Neuronal stem cell (in vitro differentiated cells): ENCODE results near the gene MARCHF9.

Experiments
- DNase-seq: peaks from one replicate; pipeline ENCODE4 v3.0.0-alpha.2; 2013; ENCODE audit warnings: low spot score
- H2AFZ ChIP-seq: one replicate; pipeline ENCODE4 v1.6.1; 2013; ENCODE audit warnings: mild to moderate bottlenecking, low read length, inconsistent platforms
- H2AK5ac ChIP-seq: 2 replicates; pipeline ENCODE4 v1.6.1; 2013; ENCODE audit warnings: low read depth, mild to moderate bottlenecking, inconsistent platforms, low read length, moderate library complexity, mixed read lengths
- H2BK120ac ChIP-seq: 2 replicates; pipeline ENCODE4 v1.6.1; 2013; ENCODE audit warnings: low read depth, mild to moderate bottlenecking, inconsistent platforms, low read length, moderate library complexity, mixed read lengths
- H2BK12ac ChIP-seq: one replicate; pipeline ENCODE4 v1.6.1; 2013; ENCODE audit warnings: low read length, inconsistent platforms
- H2BK15ac ChIP-seq: 2 replicates; pipeline ENCODE4 v1.6.1; 2013; ENCODE audit warnings: mild to moderate bottlenecking, low read length, inconsistent platforms, mixed read lengths
- H2BK5ac ChIP-seq: one replicate; pipeline ENCODE4 v1.6.1; 2013; ENCODE audit warnings: inconsistent platforms, mild to moderate bottlenecking, low read length, moderate library complexity
- H3K14ac ChIP-seq: one replicate; pipeline ENCODE4 v1.6.1; 2013; ENCODE audit warnings: low read length, inconsistent platforms
- H3K18ac ChIP-seq: 2 replicates; pipeline ENCODE4 v1.6.1; 2013; ENCODE audit warnings: low read length, inconsistent platforms
- H3K23ac ChIP-seq: 2 replicates; pipeline ENCODE4 v1.6.1; 2013; ENCODE audit warnings: low read depth, mild to moderate bottlenecking, mixed read lengths, low read length, inconsistent platforms; ENCODE audit not compliant: poor library complexity
- H3K27ac ChIP-seq: replicated peaks from 3 replicates; pipeline ENCODE4 v1.5.1; 2013; ENCODE audit warnings: low read length, inconsistent platforms
- H3K27me3 ChIP-seq, 3 experiments: 2 replicates each; pipeline ENCODE4 v1.6.1; 2013; ENCODE audit warnings: low read length in 3 of 3, mild to moderate bottlenecking in 2 of 3, inconsistent platforms in 1 of 3, low read depth in 1 of 3, mixed read lengths in 1 of 3, moderate library complexity in 1 of 3; ENCODE audit not compliant: control insufficient read depth in 3 of 3, insufficient read depth in 3 of 3
- H3K36me3 ChIP-seq, 2 donors: replicated peaks in 1 of 2; 2 replicates each; pipeline ENCODE4 v1.6.1; 2013; ENCODE audit warnings: low read length in 2 of 2; ENCODE audit not compliant: control insufficient read depth in 2 of 2, insufficient read depth in 2 of 2
- H3K4ac ChIP-seq: 2 replicates; pipeline ENCODE4 v1.6.1; 2013; ENCODE audit warnings: inconsistent platforms, mild to moderate bottlenecking, low read length, moderate library complexity
- H3K4me1 ChIP-seq, 2 donors: 1 replicate in 1 of 2; 2 replicates in 1 of 2; pipeline ENCODE4 v1.6.1; 2013; ENCODE audit warnings: low read length in 2 of 2, low read depth in 1 of 2; ENCODE audit not compliant: control insufficient read depth in 2 of 2, insufficient read depth in 1 of 2
- H3K4me2 ChIP-seq: one replicate; pipeline ENCODE4 v1.6.1; 2013; ENCODE audit warnings: mild to moderate bottlenecking, low read length, inconsistent platforms; ENCODE audit not compliant: insufficient read depth, poor library complexity, severe bottlenecking
- H3K4me3 ChIP-seq, 2 donors: 2 replicates each; pipeline ENCODE4 v1.5.1; 2013; ENCODE audit warnings: low read length in 2 of 2, mild to moderate bottlenecking in 2 of 2, inconsistent platforms in 1 of 2, moderate library complexity in 1 of 2
- H3K79me1 ChIP-seq: one replicate; pipeline ENCODE4 v1.6.1; 2013; ENCODE audit warnings: low read depth, mild to moderate bottlenecking, inconsistent platforms, low read length, moderate library complexity
- H3K9ac ChIP-seq: one replicate; pipeline ENCODE4 v1.6.1; 2013; ENCODE audit warnings: mild to moderate bottlenecking, low read depth, low read length, inconsistent platforms; ENCODE audit not compliant: poor library complexity
- H3K9me3 ChIP-seq, 2 donors: replicated peaks in 1 of 2; 2 replicates each; pipeline versions ENCODE3 to v1.6.1; 2013; ENCODE audit warnings: low read length in 2 of 2, mild to moderate bottlenecking in 2 of 2, inconsistent platforms in 1 of 2, low read depth in 1 of 2, mixed read lengths in 1 of 2, moderate library complexity in 1 of 2; ENCODE audit not compliant: control insufficient read depth in 2 of 2, insufficient read depth in 1 of 2
- H4K8ac ChIP-seq: one replicate; pipeline ENCODE4 v1.6.1; 2013; ENCODE audit warnings: low read depth, mild to moderate bottlenecking, inconsistent platforms, low read length, moderate library complexity
- H4K91ac ChIP-seq: one replicate; pipeline ENCODE4 v1.6.1; 2013; ENCODE audit warnings: low read length, low read depth, mild to moderate bottlenecking, inconsistent platforms; ENCODE audit not compliant: poor library complexity
- WGBS, 2 donors: extraction: QIAGEN DNeasy Blood & Tissue Kit; methylation state at CpG; one replicate each; pipeline ENCODE4 v1.1.7; 2013; ENCODE audit warnings: missing lambda C conversion rate in 2 of 2, mixed read lengths in 1 of 2; ENCODE audit not compliant: insufficient read length in 2 of 2, insufficient replicate concordance in 1 of 2; ENCODE audit errors: extremely low coverage in 2 of 2; 5-methylcytosine and 5-hydroxymethylcytosine counted together

MARCHF9 gene

DNA sequence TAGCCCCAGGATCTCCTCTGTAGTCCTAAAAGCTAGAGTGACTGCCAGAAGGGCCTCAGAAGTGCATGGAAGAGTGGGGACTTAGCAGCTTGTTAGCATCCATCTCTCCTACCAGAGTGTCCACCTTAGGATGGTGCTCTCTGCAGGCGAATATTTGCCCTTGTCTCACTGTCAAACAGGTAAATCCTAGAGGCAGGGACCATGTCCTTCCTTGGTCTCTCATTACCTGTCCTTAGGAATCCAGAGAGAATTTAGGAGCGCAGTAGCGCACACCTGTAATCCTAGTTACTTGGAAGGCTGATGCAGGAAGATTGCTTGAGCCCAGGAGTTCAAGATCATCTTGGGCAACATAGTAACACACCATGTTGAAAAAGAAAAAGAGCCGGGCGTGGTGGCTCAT, 37.8 kb upstream of the MARCHF9 start:
- no peak overlapping the region for H4K91ac ChIP-seq
- H3K79me1 ChIP-seq, result no peaks in the 10 kb centered on the region
- H2AK5ac ChIP-seq, result no peak overlapping the region
- no peak overlapping the region for H3K4me3 ChIP-seq
- no peak overlapping the region for H4K8ac ChIP-seq
- no peak overlapping the region for H3K14ac ChIP-seq
- DNase-seq, result no peak
- H3K27ac ChIP-seq, result no peak overlapping the region
- WGBS, 2 donors, result no CpG with 5 or more reads among the region's 5 CpGs
- no peak overlapping the region for H3K9ac ChIP-seq
- no peak overlapping the region for H3K18ac ChIP-seq
- no peak overlapping the region for H2AFZ ChIP-seq
- H3K4me2 ChIP-seq, result no peak overlapping the region
- no peak overlapping the region for H2BK15ac ChIP-seq
- no peak overlapping the region for H3K4ac ChIP-seq
- H2BK120ac ChIP-seq, result no peak overlapping the region
- no peak overlapping the region for H2BK12ac ChIP-seq
- H3K23ac ChIP-seq, result no peak overlapping the region
- peaks cover 22 to 80% of the 10 kb centered on the region in 2 donors for H3K36me3 ChIP-seq
- peaks cover 0 to 3% of the 10 kb centered on the region in 2 donors for H3K4me1 ChIP-seq
- no peak overlapping the region for H2BK5ac ChIP-seq
- no peaks in the 10 kb centered on the region for H3K27me3 ChIP-seq
- H3K9me3 ChIP-seq, result peaks cover 0 to 1% of the 10 kb centered on the region in 2 donors

DNA sequence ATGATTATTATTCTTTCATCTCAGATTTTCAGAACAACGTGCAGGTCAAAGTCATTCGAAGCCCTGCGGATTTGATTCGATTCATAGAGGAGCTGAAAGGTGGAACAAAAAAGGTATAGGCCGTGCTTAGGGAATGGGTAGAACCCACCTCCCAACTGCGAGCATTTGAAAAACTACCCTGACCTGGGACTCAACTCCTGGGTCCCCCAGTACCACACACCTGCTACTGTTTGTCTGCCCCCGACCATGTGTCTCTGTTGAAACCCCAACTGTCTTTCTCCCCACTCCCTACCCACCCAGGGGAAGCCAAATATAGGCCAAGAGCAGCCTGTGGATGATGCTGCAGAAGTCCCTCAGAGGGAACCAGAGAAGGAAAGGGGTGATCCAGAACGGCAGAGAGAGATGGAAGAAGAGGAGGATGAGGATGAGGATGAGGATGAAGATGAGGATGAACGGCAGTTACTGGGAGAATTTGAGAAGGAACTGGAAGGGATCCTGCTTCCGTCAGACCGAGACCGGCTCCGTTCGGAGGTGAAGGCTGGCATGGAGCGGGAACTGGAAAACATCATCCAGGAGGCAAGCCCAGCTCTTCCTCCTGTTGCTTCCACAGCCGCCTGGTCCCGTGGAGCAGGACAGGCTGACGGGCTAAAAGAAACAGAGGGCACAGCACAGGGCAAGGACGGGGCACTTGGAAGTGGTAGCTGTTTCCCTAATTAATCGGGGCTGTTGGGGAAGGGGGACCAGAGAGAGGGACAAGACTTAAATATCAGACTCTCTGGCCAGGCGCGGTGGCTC, 36.9 kb upstream of the MARCHF9 start:
- H2BK12ac ChIP-seq, result no peak overlapping the region
- H3K27ac ChIP-seq, result no peak overlapping the region
- H3K4ac ChIP-seq, result no peak overlapping the region
- H3K27me3 ChIP-seq, result no peaks in the 10 kb centered on the region
- no peak overlapping the region for H2BK5ac ChIP-seq
- 100% methylated on average over 1 of the region's 22 CpGs; no CpG with 5 or more reads in 1 of the 2 donors for WGBS, 2 donors
- no peak overlapping the region for H4K91ac ChIP-seq
- H3K4me1 ChIP-seq, result no peaks in the 10 kb centered on the region
- no peak overlapping the region for H2AFZ ChIP-seq
- DNase-seq, result no peak
- H2BK15ac ChIP-seq, result no peak overlapping the region
- peak overlapping the region in 1 of 2 donors; percentile 10 for H3K4me3 ChIP-seq
- H2BK120ac ChIP-seq, result no peak overlapping the region
- H3K18ac ChIP-seq, result no peak overlapping the region
- H3K23ac ChIP-seq, result no peak overlapping the region
- H3K36me3 ChIP-seq, result peaks cover 22 to 74% of the 10 kb centered on the region in 2 donors
- H2AK5ac ChIP-seq, result no peak overlapping the region
- no peaks in the 10 kb centered on the region for H3K79me1 ChIP-seq
- no peaks in the 10 kb centered on the region for H3K9me3 ChIP-seq
- H3K9ac ChIP-seq, result no peak overlapping the region
- no peak overlapping the region for H4K8ac ChIP-seq
- H3K4me2 ChIP-seq, result no peak overlapping the region
- no peak overlapping the region for H3K14ac ChIP-seq

DNA sequence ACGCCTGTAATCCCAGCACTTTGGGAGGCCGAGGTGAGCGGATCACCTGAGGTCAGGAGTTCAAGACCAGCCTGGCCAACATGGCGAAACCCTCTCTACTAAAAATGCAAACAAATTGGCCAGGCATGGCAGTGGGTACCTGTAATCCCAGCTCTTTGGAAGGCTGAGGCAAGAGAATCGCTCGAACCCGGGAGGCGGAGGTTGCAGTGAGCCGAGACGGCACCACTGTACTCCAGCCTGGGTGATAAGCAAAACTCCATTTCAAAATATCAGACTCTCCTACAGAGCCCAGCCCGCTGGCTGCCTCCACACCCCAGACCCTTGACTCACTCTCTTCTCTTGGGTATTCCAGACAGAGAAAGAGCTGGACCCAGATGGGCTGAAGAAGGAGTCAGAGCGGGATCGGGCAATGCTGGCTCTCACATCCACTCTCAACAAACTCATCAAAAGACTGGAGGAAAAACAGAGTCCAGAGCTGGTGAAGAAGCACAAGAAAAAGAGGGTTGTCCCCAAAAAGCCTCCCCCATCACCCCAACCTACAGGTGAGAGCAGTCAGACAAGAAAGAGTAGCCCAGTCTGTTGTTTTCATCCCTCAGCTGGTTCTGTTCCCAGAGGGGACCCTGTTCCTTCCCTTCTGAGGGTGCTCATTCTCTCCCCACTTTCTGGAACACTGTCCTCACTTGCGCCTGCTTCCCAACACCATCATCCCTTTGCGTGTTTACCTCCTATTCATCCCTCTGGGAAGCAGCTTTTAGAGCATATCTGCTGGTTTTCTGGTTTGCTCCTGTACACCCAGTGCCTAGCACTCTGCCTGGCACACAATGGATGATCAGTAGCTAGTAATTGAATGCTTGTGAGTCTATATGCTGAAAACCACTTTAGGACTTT, 36.0 kb upstream of the MARCHF9 start:
- Histone ChIP-seq H3K23ac (no peak overlapping the region), H3K9ac (no peak overlapping the region), H2BK12ac (no peak overlapping the region), H3K4me2 (no peak overlapping the region), H3K27me3 (peaks cover 0 to 2% (median 0%) of the 10 kb centered on the region in 3 experiments), H3K36me3 (peaks cover 22 to 74% of the 10 kb centered on the region in 2 donors), H3K4ac (no peak overlapping the region), H3K18ac (no peak overlapping the region), H2BK120ac (no peak overlapping the region), H3K4me1 (no peaks in the 10 kb centered on the region), H3K14ac (no peak overlapping the region), H3K4me3 (no peak overlapping the region), H3K27ac (no peak overlapping the region), H2AK5ac (no peak overlapping the region), H3K9me3 (no peaks in the 10 kb centered on the region), H4K8ac (no peak overlapping the region), H4K91ac (no peak overlapping the region), H3K79me1 (no peaks in the 10 kb centered on the region), H2AFZ (no peak overlapping the region), H2BK5ac (no peak overlapping the region), H2BK15ac (no peak overlapping the region)
- DNase-seq, result no peak
- WGBS, 2 donors, result no CpG with 5 or more reads among the region's 15 CpGs
